OCI-LY1 (cell line): ENCODE measurements around the gene WNK2.

Experiments used
- CTCF ChIP-seq: fragments of 200-600 bp; sonication (generic), shearing (Covaris generic); IDR thresholded peaks from 2 replicates; pipeline ENCODE4 v1.5.1; 2017; ENCODE audit warnings: mild to moderate bottlenecking, antibody characterized with exemption, low read length, moderate library complexity, mixed read lengths
- EZH2 ChIP-seq: fragments of 200-600 bp; sonication (generic), shearing (Covaris generic); IDR thresholded peaks from 2 replicates; pipeline ENCODE4 v1.8.0; 2017; ENCODE audit warnings: borderline replicate concordance, mixed run types, mild to moderate bottlenecking, antibody characterized with exemption, low read length, moderate library complexity, mixed read lengths

GRCh38 chr9:93209576-93210323 is 25.8 kb downstream of the WNK2 start:
- TF ChIP-seq CTCF (no peak), EZH2 (no peak)
